ENCODE data around the gene PUM2.

DNA sequence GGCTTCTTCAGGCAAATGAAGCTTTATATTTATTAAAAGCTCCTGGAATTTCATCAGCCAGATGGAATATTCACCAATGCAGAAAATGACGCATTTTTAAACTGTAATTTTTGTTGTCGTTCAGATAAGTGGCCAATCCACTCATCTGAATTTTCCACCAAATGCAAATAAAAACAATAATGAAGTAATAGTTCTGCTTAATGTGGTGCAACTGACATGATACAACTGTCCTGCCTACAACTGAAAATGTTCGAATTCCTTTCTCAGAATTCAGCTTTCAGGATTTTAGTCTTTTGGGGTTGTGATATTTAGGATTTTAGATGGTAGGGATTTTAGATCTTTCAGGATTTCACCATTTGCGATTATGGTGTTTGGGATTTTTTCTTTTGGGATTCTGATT is 27.1 kb upstream of the PUM2 start:
- TF ChIP-seq EP300 (IDR thresholded peaks at IDR 0.05) = no peak
- no peak for TF ChIP-seq POLR2A (IDR thresholded peaks at IDR 0.05)
- TF ChIP-seq, protein P1, sequence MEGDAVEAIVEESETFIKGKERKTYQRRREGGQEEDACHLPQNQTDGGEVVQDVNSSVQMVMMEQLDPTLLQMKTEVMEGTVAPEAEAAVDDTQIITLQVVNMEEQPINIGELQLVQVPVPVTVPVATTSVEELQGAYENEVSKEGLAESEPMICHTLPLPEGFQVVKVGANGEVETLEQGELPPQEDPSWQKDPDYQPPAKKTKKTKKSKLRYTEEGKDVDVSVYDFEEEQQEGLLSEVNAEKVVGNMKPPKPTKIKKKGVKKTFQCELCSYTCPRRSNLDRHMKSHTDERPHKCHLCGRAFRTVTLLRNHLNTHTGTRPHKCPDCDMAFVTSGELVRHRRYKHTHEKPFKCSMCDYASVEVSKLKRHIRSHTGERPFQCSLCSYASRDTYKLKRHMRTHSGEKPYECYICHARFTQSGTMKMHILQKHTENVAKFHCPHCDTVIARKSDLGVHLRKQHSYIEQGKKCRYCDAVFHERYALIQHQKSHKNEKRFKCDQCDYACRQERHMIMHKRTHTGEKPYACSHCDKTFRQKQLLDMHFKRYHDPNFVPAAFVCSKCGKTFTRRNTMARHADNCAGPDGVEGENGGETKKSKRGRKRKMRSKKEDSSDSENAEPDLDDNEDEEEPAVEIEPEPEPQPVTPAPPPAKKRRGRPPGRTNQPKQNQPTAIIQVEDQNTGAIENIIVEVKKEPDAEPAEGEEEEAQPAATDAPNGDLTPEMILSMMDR (IDR thresholded peaks at IDR 0.05) = no peak
- TF ChIP-seq POLR2AphosphoS5 (IDR thresholded peaks at IDR 0.05) = no peak
